Liver (tissue), 9 donors: ENCODE measurements around the gene FA2H. TPM values are rescaled to one million over a fixed set of nuclear protein-coding genes. Genes with fewer than 3 reads are reported as not detected.

Experiments used
- DNase-seq: peaks from one replicate; pipeline ENCODE4 v3.0.0-alpha.2; 2017; ENCODE audit warnings: low spot score
- H3K27ac ChIP-seq, 2 donors: one replicate each; pipeline ENCODE4 v1.7.0; 2013; ENCODE audit warnings: inconsistent platforms in 2 of 2, low read length in 2 of 2, control low read depth in 1 of 2, low read depth in 1 of 2, mild to moderate bottlenecking in 1 of 2
- H3K27me3 ChIP-seq, 4 donors: one replicate each; pipeline versions ENCODE4 v1.6.1 to v1.7.0; 2013; ENCODE audit warnings: low read length in 3 of 4, inconsistent platforms in 1 of 4, mild to moderate bottlenecking in 1 of 4, moderate library complexity in 1 of 4; ENCODE audit not compliant: control insufficient read depth in 4 of 4, insufficient read depth in 4 of 4
- H3K36me3 ChIP-seq, 4 donors: one replicate each; pipeline versions ENCODE4 v1.6.1 to v1.7.0; 2013; ENCODE audit warnings: low read length in 3 of 4, mild to moderate bottlenecking in 3 of 4, low read depth in 1 of 4, moderate library complexity in 1 of 4; ENCODE audit not compliant: control insufficient read depth in 4 of 4, insufficient read depth in 3 of 4
- H3K4me1 ChIP-seq, 4 donors: one replicate each; pipeline versions ENCODE4 v1.6.1 to v1.7.0; 2013; ENCODE audit warnings: low read length in 3 of 4, mild to moderate bottlenecking in 3 of 4, moderate library complexity in 1 of 4; ENCODE audit not compliant: control insufficient read depth in 4 of 4, insufficient read depth in 4 of 4
- H3K4me3 ChIP-seq, 3 donors: one replicate each; pipeline versions ENCODE4 v1.6.1 to v1.7.0; 2013; ENCODE audit warnings: low read length in 3 of 3, control low read depth in 1 of 3, low read depth in 1 of 3, mild to moderate bottlenecking in 1 of 3
- H3K9ac ChIP-seq, 2 donors: one replicate each; pipeline ENCODE4 v1.7.0; 2013; ENCODE audit warnings: low read length in 2 of 2, mild to moderate bottlenecking in 2 of 2, moderate library complexity in 2 of 2, control low read depth in 1 of 2, low read depth in 1 of 2
- H3K9me3 ChIP-seq, 4 donors: one replicate each; pipeline versions ENCODE4 v1.6.1 to v1.7.0; 2013; ENCODE audit warnings: low read length in 3 of 4; ENCODE audit not compliant: control insufficient read depth in 4 of 4
- EGR1 ChIP-seq, 2 donors: IDR thresholded peaks; 2 replicates each; pipeline ENCODE4 v1.6.1; 2016 to 2018; ENCODE audit warnings: antibody characterized with exemption in 2 of 2, low read depth in 2 of 2
- FOXA1 ChIP-seq: IDR thresholded peaks from 2 replicates; pipeline ENCODE4 v1.6.1; 2016; ENCODE audit warnings: antibody characterized with exemption
- FOXA2 ChIP-seq: IDR thresholded peaks from 2 replicates; pipeline ENCODE4 v1.6.1; 2016; ENCODE audit warnings: antibody characterized with exemption
- GABPA ChIP-seq, 2 donors: IDR thresholded peaks in 1 of 2; conservative IDR thresholded peaks in 1 of 2; 2 replicates each; pipeline ENCODE4 v1.6.1; 2016; ENCODE audit warnings: antibody characterized with exemption in 2 of 2, mild to moderate bottlenecking in 1 of 2, moderate library complexity in 1 of 2
- HNF4A ChIP-seq, 2 donors: conservative IDR thresholded peaks; 2 replicates each; pipeline ENCODE4 v1.6.1; 2016; ENCODE audit warnings: antibody characterized with exemption in 2 of 2, mild to moderate bottlenecking in 2 of 2
- HNF4G ChIP-seq: IDR thresholded peaks from 2 replicates; pipeline ENCODE4 v1.6.1; 2016; ENCODE audit warnings: antibody characterized with exemption
- JUND ChIP-seq, 2 donors: IDR thresholded peaks; 2 replicates each; pipeline ENCODE4 v1.6.1; 2016; ENCODE audit warnings: antibody characterized with exemption in 2 of 2
- NR2F2 ChIP-seq: IDR thresholded peaks from 2 replicates; pipeline ENCODE4 v1.6.1; 2016; ENCODE audit warnings: antibody characterized with exemption
- RAD21 ChIP-seq, 2 donors: IDR thresholded peaks; 2 replicates each; pipeline ENCODE4 v1.6.1; 2016; ENCODE audit warnings: antibody characterized with exemption in 2 of 2, mild to moderate bottlenecking in 2 of 2
- RXRA ChIP-seq, 2 donors: IDR thresholded peaks; 2 replicates each; pipeline ENCODE4 v1.6.1; 2017 to 2018; ENCODE audit warnings: antibody characterized with exemption in 2 of 2, mild to moderate bottlenecking in 1 of 2
- SP1 ChIP-seq: IDR thresholded peaks from 2 replicates; pipeline ENCODE4 v1.6.1; 2018; ENCODE audit warnings: antibody characterized with exemption, mild to moderate bottlenecking
- TAF1 ChIP-seq: conservative IDR thresholded peaks from 2 replicates; pipeline ENCODE4 v1.6.1; 2016; ENCODE audit warnings: antibody characterized with exemption, mild to moderate bottlenecking
- YY1 ChIP-seq: IDR thresholded peaks from 2 replicates; pipeline ENCODE4 v1.6.1; 2016; ENCODE audit warnings: antibody characterized with exemption, mild to moderate bottlenecking
- WGBS: extraction: QIAGEN DNeasy Blood & Tissue Kit; methylation state at CpG from one replicate; pipeline ENCODE4 v1.1.7; 2013; 5-methylcytosine and 5-hydroxymethylcytosine counted together
- polyA plus RNA-seq, 2 donors: library from polyadenylated mRNA; stranded (reverse) in 1 of 2; unstranded in 1 of 2; fragments of 200-250 nt in 1 of 2; fragments of >200 nt in 1 of 2; fragmentation: Nextera tagmentation in 1 of 2; extraction: Ambion mirVana in 1 of 2; gene quantifications; one replicate each; pipeline versions ENCODE4 v1.2.1 to v1.2.3, GENCODE V29; 2013 to 2015
- total RNA-seq, 2 donors: library from RNA; depleted of rRNA; stranded (reverse); fragments of >200 nt; gene quantifications; one replicate each; pipeline ENCODE4 v1.2.3, GENCODE V29; 2014
- TF ChIP-seq, protein P1 (sequence below): IDR thresholded peaks from 2 replicates; pipeline ENCODE4 v1.6.1; 2016; ENCODE audit warnings: antibody characterized with exemption
- TF ChIP-seq, protein P2 (sequence below): IDR thresholded peaks from 2 replicates; pipeline ENCODE4 v1.6.1; 2016; ENCODE audit warnings: antibody characterized with exemption
- TF ChIP-seq, protein P3 (sequence below): IDR thresholded peaks from 2 replicates; pipeline ENCODE4 v1.6.1; 2016; ENCODE audit warnings: antibody characterized with exemption
- TF ChIP-seq, protein P4 (sequence below): IDR thresholded peaks from 2 replicates; pipeline ENCODE4 v1.6.1; 2016; ENCODE audit warnings: antibody characterized with exemption, mild to moderate bottlenecking
- TF ChIP-seq, protein P5 (sequence below): fragments of 150-350 bp; IDR thresholded peaks from 2 replicates; pipeline ENCODE4 v1.5.1; 2017; ENCODE audit warnings: improper control_type of control experiment, low read depth, low read length; ENCODE audit not compliant: missing input control
- donor health status: healthy.
- donor health status: healthy.
- donor health status: healthy.
- donor health status: healthy.
- donor health status: healthy.

FA2H gene
- total and polyA plus RNA-seq, 4 donors = 0.02 to 0.17 (median 0.14) TPM; not detected in 1

- TF ChIP-seq GABPA (IDR thresholded peaks at IDR 0.05 in 1 of 2, conservative IDR thresholded peaks at IDR 0.05 in 1 of 2) (no peak), HNF4G (no peak), TAF1 (no peak), RXRA (IDR thresholded peaks at IDR 0.05) (no peak), FOXA2 (no peak), EGR1 (IDR thresholded peaks at IDR 0.05; ENCODE audit: low read depth in 2 of 2) (no peak), YY1 (no peak), FOXA1 (no peak), RAD21 (IDR thresholded peaks at IDR 0.05) (no peak), NR2F2 (no peak), HNF4A (conservative IDR thresholded peaks at IDR 0.05) (no peak)
- TF ChIP-seq, protein P1, sequence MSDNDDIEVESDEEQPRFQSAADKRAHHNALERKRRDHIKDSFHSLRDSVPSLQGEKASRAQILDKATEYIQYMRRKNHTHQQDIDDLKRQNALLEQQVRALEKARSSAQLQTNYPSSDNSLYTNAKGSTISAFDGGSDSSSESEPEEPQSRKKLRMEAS = no peak
- TF ChIP-seq, protein P2, sequence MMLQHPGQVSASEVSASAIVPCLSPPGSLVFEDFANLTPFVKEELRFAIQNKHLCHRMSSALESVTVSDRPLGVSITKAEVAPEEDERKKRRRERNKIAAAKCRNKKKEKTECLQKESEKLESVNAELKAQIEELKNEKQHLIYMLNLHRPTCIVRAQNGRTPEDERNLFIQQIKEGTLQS = no peak
- TF ChIP-seq, protein P3, sequence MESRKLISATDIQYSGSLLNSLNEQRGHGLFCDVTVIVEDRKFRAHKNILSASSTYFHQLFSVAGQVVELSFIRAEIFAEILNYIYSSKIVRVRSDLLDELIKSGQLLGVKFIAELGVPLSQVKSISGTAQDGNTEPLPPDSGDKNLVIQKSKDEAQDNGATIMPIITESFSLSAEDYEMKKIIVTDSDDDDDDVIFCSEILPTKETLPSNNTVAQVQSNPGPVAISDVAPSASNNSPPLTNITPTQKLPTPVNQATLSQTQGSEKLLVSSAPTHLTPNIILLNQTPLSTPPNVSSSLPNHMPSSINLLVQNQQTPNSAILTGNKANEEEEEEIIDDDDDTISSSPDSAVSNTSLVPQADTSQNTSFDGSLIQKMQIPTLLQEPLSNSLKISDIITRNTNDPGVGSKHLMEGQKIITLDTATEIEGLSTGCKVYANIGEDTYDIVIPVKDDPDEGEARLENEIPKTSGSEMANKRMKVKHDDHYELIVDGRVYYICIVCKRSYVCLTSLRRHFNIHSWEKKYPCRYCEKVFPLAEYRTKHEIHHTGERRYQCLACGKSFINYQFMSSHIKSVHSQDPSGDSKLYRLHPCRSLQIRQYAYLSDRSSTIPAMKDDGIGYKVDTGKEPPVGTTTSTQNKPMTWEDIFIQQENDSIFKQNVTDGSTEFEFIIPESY = no peak
- TF ChIP-seq, protein P4, sequence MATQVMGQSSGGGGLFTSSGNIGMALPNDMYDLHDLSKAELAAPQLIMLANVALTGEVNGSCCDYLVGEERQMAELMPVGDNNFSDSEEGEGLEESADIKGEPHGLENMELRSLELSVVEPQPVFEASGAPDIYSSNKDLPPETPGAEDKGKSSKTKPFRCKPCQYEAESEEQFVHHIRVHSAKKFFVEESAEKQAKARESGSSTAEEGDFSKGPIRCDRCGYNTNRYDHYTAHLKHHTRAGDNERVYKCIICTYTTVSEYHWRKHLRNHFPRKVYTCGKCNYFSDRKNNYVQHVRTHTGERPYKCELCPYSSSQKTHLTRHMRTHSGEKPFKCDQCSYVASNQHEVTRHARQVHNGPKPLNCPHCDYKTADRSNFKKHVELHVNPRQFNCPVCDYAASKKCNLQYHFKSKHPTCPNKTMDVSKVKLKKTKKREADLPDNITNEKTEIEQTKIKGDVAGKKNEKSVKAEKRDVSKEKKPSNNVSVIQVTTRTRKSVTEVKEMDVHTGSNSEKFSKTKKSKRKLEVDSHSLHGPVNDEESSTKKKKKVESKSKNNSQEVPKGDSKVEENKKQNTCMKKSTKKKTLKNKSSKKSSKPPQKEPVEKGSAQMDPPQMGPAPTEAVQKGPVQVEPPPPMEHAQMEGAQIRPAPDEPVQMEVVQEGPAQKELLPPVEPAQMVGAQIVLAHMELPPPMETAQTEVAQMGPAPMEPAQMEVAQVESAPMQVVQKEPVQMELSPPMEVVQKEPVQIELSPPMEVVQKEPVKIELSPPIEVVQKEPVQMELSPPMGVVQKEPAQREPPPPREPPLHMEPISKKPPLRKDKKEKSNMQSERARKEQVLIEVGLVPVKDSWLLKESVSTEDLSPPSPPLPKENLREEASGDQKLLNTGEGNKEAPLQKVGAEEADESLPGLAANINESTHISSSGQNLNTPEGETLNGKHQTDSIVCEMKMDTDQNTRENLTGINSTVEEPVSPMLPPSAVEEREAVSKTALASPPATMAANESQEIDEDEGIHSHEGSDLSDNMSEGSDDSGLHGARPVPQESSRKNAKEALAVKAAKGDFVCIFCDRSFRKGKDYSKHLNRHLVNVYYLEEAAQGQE = no peak
- TF ChIP-seq, protein P5, sequence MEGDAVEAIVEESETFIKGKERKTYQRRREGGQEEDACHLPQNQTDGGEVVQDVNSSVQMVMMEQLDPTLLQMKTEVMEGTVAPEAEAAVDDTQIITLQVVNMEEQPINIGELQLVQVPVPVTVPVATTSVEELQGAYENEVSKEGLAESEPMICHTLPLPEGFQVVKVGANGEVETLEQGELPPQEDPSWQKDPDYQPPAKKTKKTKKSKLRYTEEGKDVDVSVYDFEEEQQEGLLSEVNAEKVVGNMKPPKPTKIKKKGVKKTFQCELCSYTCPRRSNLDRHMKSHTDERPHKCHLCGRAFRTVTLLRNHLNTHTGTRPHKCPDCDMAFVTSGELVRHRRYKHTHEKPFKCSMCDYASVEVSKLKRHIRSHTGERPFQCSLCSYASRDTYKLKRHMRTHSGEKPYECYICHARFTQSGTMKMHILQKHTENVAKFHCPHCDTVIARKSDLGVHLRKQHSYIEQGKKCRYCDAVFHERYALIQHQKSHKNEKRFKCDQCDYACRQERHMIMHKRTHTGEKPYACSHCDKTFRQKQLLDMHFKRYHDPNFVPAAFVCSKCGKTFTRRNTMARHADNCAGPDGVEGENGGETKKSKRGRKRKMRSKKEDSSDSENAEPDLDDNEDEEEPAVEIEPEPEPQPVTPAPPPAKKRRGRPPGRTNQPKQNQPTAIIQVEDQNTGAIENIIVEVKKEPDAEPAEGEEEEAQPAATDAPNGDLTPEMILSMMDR = no peak
- H3K9ac ChIP-seq = no peak overlapping the region
- H3K36me3 ChIP-seq = no peaks in the 10 kb centered on the region
- DNase-seq = no peak
- no peaks in the 10 kb centered on the region for H3K27me3 ChIP-seq
- no peak overlapping the region for H3K4me3 ChIP-seq
- H3K27ac ChIP-seq = no peak overlapping the region
- H3K4me1 ChIP-seq = no peaks in the 10 kb centered on the region
- 70% methylated on average over 6 of the region's 6 CpGs for WGBS
- no peaks in the 10 kb centered on the region for H3K9me3 ChIP-seq
Observed at GRCh38 chr16:74756203-74756602, 18.4 kb downstream of the FA2H start.

DNA sequence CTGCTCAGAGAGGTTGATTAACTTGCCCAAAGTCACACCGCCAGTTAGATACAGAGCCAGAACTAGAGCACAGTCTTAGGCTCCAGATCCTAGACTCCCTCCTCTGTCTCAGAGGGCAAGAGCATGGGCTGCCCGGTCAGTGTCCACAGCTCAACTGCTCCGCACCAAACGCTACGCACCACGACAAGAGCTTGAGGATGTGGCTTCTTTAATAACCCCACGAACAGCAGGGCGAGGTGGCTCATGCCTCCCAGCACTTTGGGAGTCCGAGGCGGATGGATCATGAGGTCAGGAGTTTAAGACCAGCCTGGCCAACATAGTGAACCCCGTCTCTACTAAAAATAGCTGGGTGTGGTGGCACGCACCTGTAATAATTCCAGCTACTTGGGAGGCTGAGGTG is 21.4 kb downstream of the FA2H start:
- DNase-seq = no peak
- Histone ChIP-seq H3K9me3 (no peaks in the 10 kb centered on the region), H3K27ac (no peak overlapping the region), H3K4me3 (no peak overlapping the region), H3K9ac (no peak overlapping the region), H3K36me3 (no peaks in the 10 kb centered on the region), H3K4me1 (no peaks in the 10 kb centered on the region), H3K27me3 (no peaks in the 10 kb centered on the region)
- no peak for TF ChIP-seq YY1
- TF ChIP-seq, protein P2 = no peak
- TF ChIP-seq JUND (IDR thresholded peaks at IDR 0.05) = no peak
- TF ChIP-seq NR2F2 = no peak
- TF ChIP-seq, protein P1 = no peak
- TF ChIP-seq SP1 = no peak
- TF ChIP-seq, protein P3 = no peak
- TF ChIP-seq FOXA1 = no peak
- TF ChIP-seq RAD21 (IDR thresholded peaks at IDR 0.05) = no peak
- WGBS = 86% methylated on average over 12 of the region's 12 CpGs
